ENCODE measurements around the gene COQ4.
A peak's percentile ranks its signal among the peaks of the same experiment; 100 is the strongest.
"Not testable (repeated sequence)": the region's sequence is repeated elsewhere in the genome, so short reads cannot be mapped to it uniquely, and the experiment has no call there.

COQ4 gene

GRCh38 chr9:128323791-128324190 lies 1.2 kb downstream of the COQ4 start:
- Histone ChIP-seq H3K36me3 (ENCODE audit: control insufficient read depth, insufficient read depth, low read length) (peaks cover 8% of the 10 kb centered on the region; the same call in 1 of the 2 replicates), H3K27me3 (ENCODE audit: control insufficient read depth, insufficient read depth, low read length) (no peaks in the 10 kb centered on the region), H3K4me3 (ENCODE audit: low read length) (peak overlapping the region; percentile 84; the same call in 1 of the 2 replicates), H3K9me3 (ENCODE audit: control insufficient read depth, insufficient read depth, low read length) (no peaks in the 10 kb centered on the region), H3K4me1 (ENCODE audit: control insufficient read depth, insufficient read depth, low read length) (no peaks in the 10 kb centered on the region), H3K27ac (ENCODE audit: low read length) (no peak overlapping the region)
- no CpG with 5 or more reads among the region's 12 CpGs for whole genome bisulfite sequencing (ENCODE audit: insufficient coverage, insufficient read length)
- DNase-seq (ENCODE audit: low read depth, low spot score) = no peak

- Histone ChIP-seq H3K27ac (ENCODE audit: low read length) (no peak overlapping the region), H3K4me1 (ENCODE audit: control insufficient read depth, insufficient read depth, low read length) (no peaks in the 10 kb centered on the region), H3K27me3 (ENCODE audit: control insufficient read depth, insufficient read depth, low read length) (no peaks in the 10 kb centered on the region), H3K36me3 (ENCODE audit: control insufficient read depth, insufficient read depth, low read length) (peaks cover 8% of the 10 kb centered on the region; the same call in 1 of the 2 replicates), H3K9me3 (ENCODE audit: control insufficient read depth, insufficient read depth, low read length) (no peaks in the 10 kb centered on the region), H3K4me3 (ENCODE audit: low read length) (no peak overlapping the region)
- WGBS (ENCODE audit: insufficient coverage, insufficient read length) = no CpG with 5 or more reads among the region's 1 CpG
- no peak for DNase-seq (ENCODE audit: low read depth, low spot score)
Observed at GRCh38 chr9:128324401-128324800, 1.8 kb downstream of the COQ4 start.

GRCh38 chr9:128325629-128326028 lies 3.0 kb downstream of the COQ4 start:
- Histone ChIP-seq H3K27me3 (ENCODE audit: control insufficient read depth, insufficient read depth, low read length) (no peaks in the 10 kb centered on the region), H3K36me3 (ENCODE audit: control insufficient read depth, insufficient read depth, low read length) (peaks cover 8% of the 10 kb centered on the region; the same call in 1 of the 2 replicates), H3K4me1 (ENCODE audit: control insufficient read depth, insufficient read depth, low read length) (no peaks in the 10 kb centered on the region), H3K27ac (ENCODE audit: low read length) (no peak overlapping the region), H3K9me3 (ENCODE audit: control insufficient read depth, insufficient read depth, low read length) (no peaks in the 10 kb centered on the region), H3K4me3 (ENCODE audit: low read length) (no peak overlapping the region)
- WGBS (ENCODE audit: insufficient coverage, insufficient read length) = no CpG with 5 or more reads among the region's 13 CpGs
- no peak for DNase-seq (ENCODE audit: low read depth, low spot score)

GRCh38 chr9:128333451-128333869 lies 10.8 kb downstream of the COQ4 start:
- H3K27me3 ChIP-seq (ENCODE audit: control insufficient read depth, insufficient read depth, low read length) = no peaks in the 10 kb centered on the region
- H3K27ac ChIP-seq (ENCODE audit: low read length) = no peak overlapping the region
- no peaks in the 10 kb centered on the region for H3K9me3 ChIP-seq (ENCODE audit: control insufficient read depth, insufficient read depth, low read length)
- no CpG with 5 or more reads among the region's 11 CpGs for WGBS (ENCODE audit: insufficient coverage, insufficient read length)
- no peaks in the 10 kb centered on the region for H3K4me1 ChIP-seq (ENCODE audit: control insufficient read depth, insufficient read depth, low read length)
- no peak overlapping the region for H3K4me3 ChIP-seq (ENCODE audit: low read length)
- no peaks in the 10 kb centered on the region for H3K36me3 ChIP-seq (ENCODE audit: control insufficient read depth, insufficient read depth, low read length)
- no peak for DNase-seq (ENCODE audit: low read depth, low spot score)

GRCh38 chr9:128335161-128335560 lies 12.5 kb downstream of the COQ4 start:
- no peak for DNase-seq (ENCODE audit: low read depth, low spot score)
- no peak overlapping the region for H3K27ac ChIP-seq (ENCODE audit: low read length)
- no peaks in the 10 kb centered on the region for H3K4me1 ChIP-seq (ENCODE audit: control insufficient read depth, insufficient read depth, low read length)
- no peaks in the 10 kb centered on the region for H3K36me3 ChIP-seq (ENCODE audit: control insufficient read depth, insufficient read depth, low read length)
- no peaks in the 10 kb centered on the region for H3K9me3 ChIP-seq (ENCODE audit: control insufficient read depth, insufficient read depth, low read length)
- H3K4me3 ChIP-seq (ENCODE audit: low read length) = no peak overlapping the region
- H3K27me3 ChIP-seq (ENCODE audit: control insufficient read depth, insufficient read depth, low read length) = no peaks in the 10 kb centered on the region
- no CpG with 5 or more reads among the region's 7 CpGs for WGBS (ENCODE audit: insufficient coverage, insufficient read length)

- Histone ChIP-seq H3K36me3 (ENCODE audit: control insufficient read depth, insufficient read depth, low read length) (no peaks in the 10 kb centered on the region), H3K27me3 (ENCODE audit: control insufficient read depth, insufficient read depth, low read length) (no peaks in the 10 kb centered on the region), H3K4me3 (ENCODE audit: low read length) (no peak overlapping the region), H3K27ac (ENCODE audit: low read length) (no peak overlapping the region), H3K4me1 (ENCODE audit: control insufficient read depth, insufficient read depth, low read length) (no peaks in the 10 kb centered on the region), H3K9me3 (ENCODE audit: control insufficient read depth, insufficient read depth, low read length) (no peaks in the 10 kb centered on the region)
- no CpG with 5 or more reads among the region's 2 CpGs for WGBS (ENCODE audit: insufficient coverage, insufficient read length)
- DNase-seq (ENCODE audit: low read depth, low spot score) = no peak
Observed at GRCh38 chr9:128335914-128336313, 13.3 kb downstream of the COQ4 start.

- WGBS (ENCODE audit: insufficient coverage, insufficient read length) = no CpG with 5 or more reads among the region's 7 CpGs
- Histone ChIP-seq H3K4me1 (ENCODE audit: control insufficient read depth, insufficient read depth, low read length) (no peaks in the 10 kb centered on the region), H3K9me3 (ENCODE audit: control insufficient read depth, insufficient read depth, low read length) (no peaks in the 10 kb centered on the region), H3K4me3 (ENCODE audit: low read length) (no peak overlapping the region), H3K36me3 (ENCODE audit: control insufficient read depth, insufficient read depth, low read length) (no peaks in the 10 kb centered on the region), H3K27me3 (ENCODE audit: control insufficient read depth, insufficient read depth, low read length) (no peaks in the 10 kb centered on the region), H3K27ac (ENCODE audit: low read length) (no peak overlapping the region)
- no peak for DNase-seq (ENCODE audit: low read depth, low spot score)
Observed at GRCh38 chr9:128337936-128338335, 15.3 kb downstream of the COQ4 start.

- not testable (repeated sequence) for H3K4me3 ChIP-seq (ENCODE audit: low read length); H3K9me3 ChIP-seq (ENCODE audit: control insufficient read depth, insufficient read depth, low read length); H3K36me3 ChIP-seq (ENCODE audit: control insufficient read depth, insufficient read depth, low read length); H3K27me3 ChIP-seq (ENCODE audit: control insufficient read depth, insufficient read depth, low read length); DNase-seq (ENCODE audit: low read depth, low spot score); H3K27ac ChIP-seq (ENCODE audit: low read length); H3K4me1 ChIP-seq (ENCODE audit: control insufficient read depth, insufficient read depth, low read length)
- WGBS (ENCODE audit: insufficient coverage, insufficient read length) = no CpG with 5 or more reads among the region's 15 CpGs
Observed at GRCh38 chr9:128338852-128339614, 16.4 kb downstream of the COQ4 start.

- H3K4me3 ChIP-seq (ENCODE audit: low read length) = peak within 1 kb of the TSS; percentile 91
- no peaks in the 10 kb centered on the region for H3K4me1 ChIP-seq (ENCODE audit: control insufficient read depth, insufficient read depth, low read length)
- no peaks in the 10 kb centered on the region for H3K36me3 ChIP-seq (ENCODE audit: control insufficient read depth, insufficient read depth, low read length)
- peak; percentile 90 for DNase-seq (ENCODE audit: low read depth, low spot score)
- no CpG with 5 or more reads among the region's 75 CpGs for WGBS (ENCODE audit: insufficient coverage, insufficient read length)
- H3K27me3 ChIP-seq (ENCODE audit: control insufficient read depth, insufficient read depth, low read length) = no peaks in the 10 kb centered on the region
- no peak within 1 kb of the TSS for H3K27ac ChIP-seq (ENCODE audit: low read length)
- H3K9me3 ChIP-seq (ENCODE audit: control insufficient read depth, insufficient read depth, low read length) = no peaks in the 10 kb centered on the region
Observed at GRCh38 chr9:128339761-128340690, 17.4 kb downstream of the COQ4 start, which contains the start of gene SLC27A4. Gene SLC27A4 (plus strand): TSS chr9:128340527. CDS start chr9:128343133, 2,606 bp downstream.

- Histone ChIP-seq H3K36me3 (ENCODE audit: control insufficient read depth, insufficient read depth, low read length) (peaks cover 5% of the 10 kb centered on the region), H3K27me3 (ENCODE audit: control insufficient read depth, insufficient read depth, low read length) (no peaks in the 10 kb centered on the region), H3K4me3 (ENCODE audit: low read length) (peak overlapping the region; percentile 91), H3K27ac (ENCODE audit: low read length) (no peak overlapping the region), H3K9me3 (ENCODE audit: control insufficient read depth, insufficient read depth, low read length) (no peaks in the 10 kb centered on the region), H3K4me1 (ENCODE audit: control insufficient read depth, insufficient read depth, low read length) (no peaks in the 10 kb centered on the region)
- WGBS (ENCODE audit: insufficient coverage, insufficient read length) = no CpG with 5 or more reads among the region's 48 CpGs
- DNase-seq (ENCODE audit: low read depth, low spot score) = no peak
Observed at GRCh38 chr9:128340691-128341434, 18.2 kb downstream of the COQ4 start.
